K562 (cell line): ENCODE results near the gene ZNF284. TPM values are rescaled to one million over a fixed set of nuclear protein-coding genes. Genes with fewer than 3 reads are reported as not detected.

Experiments
- DIDO1 ChIP-seq: fragments of 450-650 bp; IDR thresholded peaks from 2 replicates; pipeline ENCODE4 v1.6.1; 2016; ENCODE audit warnings: low read depth, missing biosample characterization, missing genetic modification characterization
- ETV1 ChIP-seq: fragments of 450-650 bp; conservative IDR thresholded peaks from 2 replicates; pipeline ENCODE4 v1.6.1; 2016; ENCODE audit warnings: missing genetic modification characterization, control low read depth, low read depth, missing compliant biosample characterization
- EZH2 ChIP-seq: IDR thresholded peaks from 2 replicates; pipeline ENCODE4 v1.6.1; 2012; ENCODE audit warnings: low read depth, mild to moderate bottlenecking, inconsistent platforms, low read length, borderline replicate concordance
- FIP1L1 ChIP-seq: fragments of 200-400 bp; formaldehyde crosslinking; IDR thresholded peaks from 2 replicates; pipeline ENCODE4 v1.6.1; 2018; ENCODE audit warnings: mild to moderate bottlenecking, low read depth, low read length; ENCODE audit not compliant: poor library complexity, severe bottlenecking
- GTF2F1 ChIP-seq: IDR thresholded peaks from 2 replicates; pipeline ENCODE4 v1.6.1; 2011; ENCODE audit warnings: low read depth, low read length, improper control_type of control experiment
- HBP1 ChIP-seq: fragments of 450-650 bp; formaldehyde crosslinking; IDR thresholded peaks from 2 replicates; pipeline ENCODE4 v1.4.0; 2022; ENCODE audit warnings: missing genetic modification characterization
- KLF16 ChIP-seq: IDR thresholded peaks from 2 replicates; pipeline ENCODE4 v1.6.1; 2016; ENCODE audit warnings: antibody characterized with exemption
- MCM7 ChIP-seq, 2 experiments: fragments of 450-650 bp; IDR thresholded peaks; 2 replicates each; pipeline ENCODE4 v1.6.1; 2016 to 2018
- NCOA2 ChIP-seq, 2 experiments: fragments of 450-650 bp; IDR thresholded peaks; 2 replicates each; pipeline ENCODE4 v1.6.1; 2018; ENCODE audit warnings: mild to moderate bottlenecking in 2 of 2, moderate library complexity in 1 of 2; ENCODE audit not compliant: partially characterized antibody in 2 of 2
- NR3C1 ChIP-seq: sonication (generic); formaldehyde crosslinking; IDR thresholded peaks from 2 replicates; pipeline ENCODE4 v1.8.1; 2022; ENCODE audit warnings: missing genetic modification reagents
- OTX1 ChIP-seq: fragments of 450-650 bp; formaldehyde crosslinking; IDR thresholded peaks from 2 replicates; pipeline ENCODE4 v1.4.0; 2022; ENCODE audit warnings: mild to moderate bottlenecking
- SMARCA5 ChIP-seq: fragments of 450-650 bp; IDR thresholded peaks from 2 replicates; pipeline ENCODE4 v1.6.1; 2016
- THRAP3 ChIP-seq: fragments of 450-650 bp; IDR thresholded peaks from 2 replicates; pipeline ENCODE4 v1.6.1; 2016; ENCODE audit warnings: mild to moderate bottlenecking, inconsistent platforms, borderline replicate concordance
- U2AF2 ChIP-seq: fragments of 200-400 bp; formaldehyde crosslinking; optimal IDR thresholded peaks from 2 replicates; pipeline ENCODE3; 2017; ENCODE audit warnings: low read depth, mild to moderate bottlenecking, low read length
- ZBTB17 ChIP-seq: fragments of 450-650 bp; formaldehyde crosslinking; IDR thresholded peaks from 2 replicates; pipeline ENCODE4 v1.4.0; 2020; ENCODE audit warnings: mild to moderate bottlenecking
- ZBTB7A ChIP-seq: IDR thresholded peaks from 2 replicates; pipeline ENCODE4 v1.6.1; 2011; ENCODE audit warnings: low read depth, mild to moderate bottlenecking, low read length, moderate library complexity, borderline replicate concordance; ENCODE audit not compliant: control insufficient read depth
- ZNF224 ChIP-seq: sonication (generic); formaldehyde crosslinking; IDR thresholded peaks from 2 replicates; pipeline ENCODE4 v1.8.0; 2022; ENCODE audit warnings: mild to moderate bottlenecking, missing genetic modification reagents
- ZNF436 ChIP-seq: fragments of 250-450, 450-650 bp; sonication (Bioruptor Pico); formaldehyde crosslinking; IDR thresholded peaks from 2 replicates; pipeline ENCODE4 v1.7.0; 2020; ENCODE audit warnings: mild to moderate bottlenecking
- ZNF644 ChIP-seq: fragments of 200-800 bp; sonication (Bioruptor generic); IDR thresholded peaks from 2 replicates; pipeline ENCODE4 v1.6.1; 2016; ENCODE audit warnings: low read depth, missing genetic modification characterization, missing compliant biosample characterization
- polyA plus RNA-seq, 8 experiments: library from polyadenylated mRNA; depleted of rRNA in 4 of 8; stranded (reverse) in 5 of 8; unstranded in 3 of 8; fragments of >200 nt; fragmentation: Nextera tagmentation in 2 of 8; fragmentation: Illumina TruSeq in 1 of 8; extraction: Ambion mirVana in 2 of 8; extraction: Trizol in 1 of 8; gene quantifications; 2 replicates each; pipeline versions ENCODE4 v1.2.1 to v1.2.3, GENCODE V29; 2011 to 2014; ENCODE audit warnings: inconsistent platforms in 1 of 8, missing spikeins in 1 of 8
- total RNA-seq, 7 experiments: library from RNA; depleted of rRNA in 6 of 7; stranded (reverse); fragments of >200 nt in 6 of 7; fragmentation: Illumina TruSeq in 2 of 7; extraction: Trizol in 2 of 7; gene quantifications; 2 replicates each; pipeline versions ENCODE4 v1.2.1 to v1.2.3, GENCODE V29; 2011 to 2021; ENCODE audit warnings: low replicate concordance in 1 of 7
- TF ChIP-seq, protein P1 (sequence below), 2 experiments: fragments of 150-350 bp in 1 of 2; IDR thresholded peaks; 2 replicates each; pipeline ENCODE4 v1.6.1; 2012 to 2016; ENCODE audit warnings: low read depth in 2 of 2, low read length in 2 of 2, mild to moderate bottlenecking in 1 of 2, moderate library complexity in 1 of 2
- TF ChIP-seq, protein P2 (sequence below): fragments of 450-650 bp; IDR thresholded peaks from 2 replicates; pipeline ENCODE4 v1.6.1; 2016
- TF ChIP-seq, protein P3 (sequence below): sonication (generic); formaldehyde crosslinking; IDR thresholded peaks from 2 replicates; pipeline ENCODE4 v1.8.0; 2022; ENCODE audit warnings: mild to moderate bottlenecking, missing genetic modification reagents
- TF ChIP-seq, protein P4 (sequence below): fragments of 250-450 bp; sonication (Bioruptor Pico); IDR thresholded peaks from 2 replicates; pipeline ENCODE4 v1.9.0; 2021; ENCODE audit warnings: mild to moderate bottlenecking

Gene ZNF284
- total and polyA plus RNA-seq, 9 of the 15 experiments (the other 6 are each of a cell fraction or from before 2014, with no cell fraction given): 0.07 to 0.24 (median 0.20) TPM

DNA sequence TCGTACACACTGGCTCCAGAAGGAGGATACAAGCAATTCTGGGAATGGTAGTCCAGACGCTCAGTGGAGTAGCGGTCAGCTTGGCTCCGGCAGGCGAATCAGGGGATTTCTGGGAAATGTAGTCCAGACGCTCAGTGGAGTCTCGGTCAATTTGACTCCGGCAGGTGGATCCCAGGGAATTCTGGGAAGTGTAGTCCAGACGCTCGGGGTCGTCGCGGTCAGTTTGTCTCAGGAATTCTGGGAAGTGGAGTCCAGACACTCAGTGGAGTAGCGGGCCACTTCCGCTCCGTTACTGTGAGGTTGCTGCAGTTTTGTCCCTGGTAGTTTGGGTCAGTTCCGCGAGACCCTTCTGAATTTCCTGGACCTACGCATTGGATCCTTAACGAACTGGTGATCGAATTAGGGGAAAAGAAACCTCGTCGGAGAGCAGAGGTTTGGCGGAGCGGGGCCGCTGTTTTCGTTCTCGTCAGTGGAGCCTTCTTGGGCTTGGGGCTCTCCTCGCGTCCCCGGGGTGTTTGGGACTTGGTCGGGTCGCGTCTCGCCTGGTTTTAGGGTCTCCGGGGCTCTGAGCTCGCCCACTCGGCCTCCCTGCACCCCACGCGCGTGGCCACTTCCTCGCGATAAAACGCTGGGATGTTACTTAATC lies 41.3 kb downstream of the ZNF284 start, which contains the start of gene ZNF225 (continued):
- TF ChIP-seq, protein P1, sequence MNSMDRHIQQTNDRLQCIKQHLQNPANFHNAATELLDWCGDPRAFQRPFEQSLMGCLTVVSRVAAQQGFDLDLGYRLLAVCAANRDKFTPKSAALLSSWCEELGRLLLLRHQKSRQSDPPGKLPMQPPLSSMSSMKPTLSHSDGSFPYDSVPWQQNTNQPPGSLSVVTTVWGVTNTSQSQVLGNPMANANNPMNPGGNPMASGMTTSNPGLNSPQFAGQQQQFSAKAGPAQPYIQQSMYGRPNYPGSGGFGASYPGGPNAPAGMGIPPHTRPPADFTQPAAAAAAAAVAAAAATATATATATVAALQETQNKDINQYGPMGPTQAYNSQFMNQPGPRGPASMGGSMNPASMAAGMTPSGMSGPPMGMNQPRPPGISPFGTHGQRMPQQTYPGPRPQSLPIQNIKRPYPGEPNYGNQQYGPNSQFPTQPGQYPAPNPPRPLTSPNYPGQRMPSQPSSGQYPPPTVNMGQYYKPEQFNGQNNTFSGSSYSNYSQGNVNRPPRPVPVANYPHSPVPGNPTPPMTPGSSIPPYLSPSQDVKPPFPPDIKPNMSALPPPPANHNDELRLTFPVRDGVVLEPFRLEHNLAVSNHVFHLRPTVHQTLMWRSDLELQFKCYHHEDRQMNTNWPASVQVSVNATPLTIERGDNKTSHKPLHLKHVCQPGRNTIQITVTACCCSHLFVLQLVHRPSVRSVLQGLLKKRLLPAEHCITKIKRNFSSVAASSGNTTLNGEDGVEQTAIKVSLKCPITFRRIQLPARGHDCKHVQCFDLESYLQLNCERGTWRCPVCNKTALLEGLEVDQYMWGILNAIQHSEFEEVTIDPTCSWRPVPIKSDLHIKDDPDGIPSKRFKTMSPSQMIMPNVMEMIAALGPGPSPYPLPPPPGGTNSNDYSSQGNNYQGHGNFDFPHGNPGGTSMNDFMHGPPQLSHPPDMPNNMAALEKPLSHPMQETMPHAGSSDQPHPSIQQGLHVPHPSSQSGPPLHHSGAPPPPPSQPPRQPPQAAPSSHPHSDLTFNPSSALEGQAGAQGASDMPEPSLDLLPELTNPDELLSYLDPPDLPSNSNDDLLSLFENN (IDR thresholded peaks at IDR 0.05; ENCODE audit: low read depth in 2 of 2, low read length in 2 of 2): no peak
- TF ChIP-seq EZH2: no peak
- TF ChIP-seq ZNF436 (CRISPR knock-in tag): no peak
- TF ChIP-seq ETV1 (tag): peak; percentile 85
- TF ChIP-seq GTF2F1: no peak
- TF ChIP-seq HBP1: no peak
- TF ChIP-seq THRAP3: no peak
- TF ChIP-seq, protein P2, sequence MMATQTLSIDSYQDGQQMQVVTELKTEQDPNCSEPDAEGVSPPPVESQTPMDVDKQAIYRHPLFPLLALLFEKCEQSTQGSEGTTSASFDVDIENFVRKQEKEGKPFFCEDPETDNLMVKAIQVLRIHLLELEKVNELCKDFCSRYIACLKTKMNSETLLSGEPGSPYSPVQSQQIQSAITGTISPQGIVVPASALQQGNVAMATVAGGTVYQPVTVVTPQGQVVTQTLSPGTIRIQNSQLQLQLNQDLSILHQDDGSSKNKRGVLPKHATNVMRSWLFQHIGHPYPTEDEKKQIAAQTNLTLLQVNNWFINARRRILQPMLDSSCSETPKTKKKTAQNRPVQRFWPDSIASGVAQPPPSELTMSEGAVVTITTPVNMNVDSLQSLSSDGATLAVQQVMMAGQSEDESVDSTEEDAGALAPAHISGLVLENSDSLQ: no peak
- TF ChIP-seq SMARCA5: no peak
- peak; percentile 45; the same call in 1 of the 2 replicates for TF ChIP-seq ZBTB7A
- peak; percentile 79 for TF ChIP-seq ZBTB17 (CRISPR knock-in tag)
- TF ChIP-seq, protein P3, sequence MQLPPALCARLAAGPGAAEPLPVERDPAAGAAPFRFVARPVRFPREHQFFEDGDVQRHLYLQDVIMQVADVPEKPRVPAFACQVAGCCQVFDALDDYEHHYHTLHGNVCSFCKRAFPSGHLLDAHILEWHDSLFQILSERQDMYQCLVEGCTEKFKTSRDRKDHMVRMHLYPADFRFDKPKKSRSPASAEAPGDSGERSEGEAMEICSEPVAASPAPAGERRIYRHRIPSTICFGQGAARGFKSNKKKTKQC: no peak
- TF ChIP-seq MCM7 (IDR thresholded peaks at IDR 0.05): no peak
- TF ChIP-seq ZNF224 (CRISPR knock-in tag): no peak
- TF ChIP-seq DIDO1 (tag): no peak
- TF ChIP-seq U2AF2: no peak
- no peak for TF ChIP-seq KLF16
- TF ChIP-seq NCOA2 (IDR thresholded peaks at IDR 0.05; ENCODE audit: partially characterized antibody in 2 of 2): no peak
- TF ChIP-seq FIP1L1: no peak
- TF ChIP-seq, protein P4, sequence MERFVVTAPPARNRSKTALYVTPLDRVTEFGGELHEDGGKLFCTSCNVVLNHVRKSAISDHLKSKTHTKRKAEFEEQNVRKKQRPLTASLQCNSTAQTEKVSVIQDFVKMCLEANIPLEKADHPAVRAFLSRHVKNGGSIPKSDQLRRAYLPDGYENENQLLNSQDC (CRISPR knock-in tag): no peak
- TF ChIP-seq NR3C1 (CRISPR knock-in tag): no peak
- TF ChIP-seq OTX1 (CRISPR knock-in tag): no peak
- peak; percentile 96 for TF ChIP-seq ZNF644
